IgD-negative memory B cell (primary cell): ENCODE results near the gene TWF2. TPM values are rescaled to one million over a fixed set of nuclear protein-coding genes. Genes with fewer than 3 reads are reported as not detected.
A peak's percentile ranks its signal among the peaks of the same experiment; 100 is the strongest.

Source experiments
- H3K27ac Mint-ChIP-seq, 3 donors: one replicate each; pipeline ENCODE4 v1.8.0; 2020 to 2022; ENCODE audit warnings: mild to moderate bottlenecking in 3 of 3, mixed read lengths in 3 of 3, moderate library complexity in 1 of 3
- H3K27me3 Mint-ChIP-seq: one replicate; pipeline ENCODE4 v1.8.0; 2021; ENCODE audit warnings: mixed read lengths
- H3K36me3 Mint-ChIP-seq: one replicate; pipeline ENCODE4 v1.8.0; 2020; ENCODE audit warnings: mild to moderate bottlenecking, mixed read lengths
- H3K4me1 Mint-ChIP-seq, 3 donors: one replicate each; pipeline ENCODE4 v1.8.0; 2020 to 2022; ENCODE audit warnings: mixed read lengths in 3 of 3, mild to moderate bottlenecking in 1 of 3
- H3K4me3 Mint-ChIP-seq, 4 donors: one replicate each; pipeline ENCODE4 v1.8.0; 2020 to 2022; ENCODE audit warnings: mild to moderate bottlenecking in 4 of 4, mixed read lengths in 4 of 4, moderate library complexity in 3 of 4
- H3K9me3 Mint-ChIP-seq, 3 donors: one replicate each; pipeline ENCODE4 v1.8.0; 2020 to 2021; ENCODE audit warnings: mixed read lengths in 3 of 3, mild to moderate bottlenecking in 1 of 3
- polyA plus RNA-seq: library from polyadenylated mRNA; unstranded; fragments of 300-500 nt; fragmentation: Illumina TruSeq; gene quantifications from one replicate; pipeline ENCODE4 v1.2.3, GENCODE V29; 2021

TWF2 gene
- polyA plus RNA-seq, 1 donor from 2014 or later, result 108 TPM

GRCh38 chr3:52198643-52199608 lies 40.0 kb downstream of the TWF2 start:
- Mint-ChIP-seq H3K27me3 (no peaks in the 10 kb centered on the region), H3K27ac (peak overlapping the region; percentile 81 to 95 (median 89)), H3K4me3 (peak overlapping the region; percentile 90 to 99 (median 94)), H3K9me3 (no peaks in the 10 kb centered on the region), H3K36me3 (peaks cover 3% of the 10 kb centered on the region), H3K4me1 (peaks cover 14 to 30% (median 22%) of the 10 kb centered on the region in 3 donors)

GRCh38 chr3:52197842-52198625 lies 40.9 kb downstream of the TWF2 start, which contains the start of gene ALAS1:
ALAS1 (plus strand) TSS chr3:52198160; CDS start chr3:52199242, 1,082 bp downstream.
- Mint-ChIP-seq H3K27me3 (no peaks in the 10 kb centered on the region), H3K4me1 (peaks cover 14 to 30% (median 22%) of the 10 kb centered on the region in 3 donors), H3K9me3 (no peaks in the 10 kb centered on the region), H3K4me3 (peak within 1 kb of the TSS; percentile 90 to 99 (median 94)), H3K36me3 (peaks cover 3% of the 10 kb centered on the region), H3K27ac (peak within 1 kb of the TSS; percentile 81 to 95 (median 89))

GRCh38 chr3:52197499-52197841 lies 41.5 kb downstream of the TWF2 start:
- Mint-ChIP-seq H3K4me3 (peak overlapping the region; percentile 90 to 99 (median 94)), H3K27me3 (no peaks in the 10 kb centered on the region), H3K4me1 (peaks cover 14 to 28% (median 16%) of the 10 kb centered on the region in 3 donors)

GRCh38 chr3:52196977-52197376 lies 42.0 kb downstream of the TWF2 start:
- no peaks in the 10 kb centered on the region for H3K9me3 Mint-ChIP-seq
- H3K27me3 Mint-ChIP-seq, result no peaks in the 10 kb centered on the region
- peaks cover 3% of the 10 kb centered on the region for H3K36me3 Mint-ChIP-seq
- H3K4me1 Mint-ChIP-seq, result peaks cover 13 to 24% (median 14%) of the 10 kb centered on the region in 3 donors
- H3K4me3 Mint-ChIP-seq, result peak overlapping the region; percentile 21 to 99 (median 94)
- peak overlapping the region in 2 of 3 donors; percentile 81 to 95 for H3K27ac Mint-ChIP-seq

More at GRCh38 chr3:52197499-52197841, 41.5 kb downstream of the TWF2 start:
- Mint-ChIP-seq H3K36me3 (peaks cover 3% of the 10 kb centered on the region), H3K27ac (peak overlapping the region; percentile 81 to 95 (median 89)), H3K9me3 (no peaks in the 10 kb centered on the region)

- H3K9me3 Mint-ChIP-seq, result no peaks in the 10 kb centered on the region
- H3K27me3 Mint-ChIP-seq, result no peaks in the 10 kb centered on the region
- peaks cover 2% of the 10 kb centered on the region for H3K36me3 Mint-ChIP-seq
- H3K27ac Mint-ChIP-seq, result peak overlapping the region in 2 of 3 donors; percentile 22 to 29
- H3K4me3 Mint-ChIP-seq, result peak overlapping the region in 1 of 4 donors; percentile 12
- peaks cover 13 to 19% (median 14%) of the 10 kb centered on the region in 3 donors for H3K4me1 Mint-ChIP-seq
These were observed 43.1 kb downstream of the TWF2 start for GRCh38 chr3:52195823-52196331.

GRCh38 chr3:52195291-52195597 lies 43.7 kb downstream of the TWF2 start:
- H3K4me3 Mint-ChIP-seq, result peak overlapping the region in 1 of 4 donors; percentile 12
- H3K36me3 Mint-ChIP-seq, result peaks cover 2% of the 10 kb centered on the region
- peaks cover 11 to 19% (median 14%) of the 10 kb centered on the region in 3 donors for H3K4me1 Mint-ChIP-seq
- no peaks in the 10 kb centered on the region for H3K27me3 Mint-ChIP-seq
- no peak overlapping the region for H3K27ac Mint-ChIP-seq
- H3K9me3 Mint-ChIP-seq, result no peaks in the 10 kb centered on the region

GRCh38 chr3:52194485-52195290 lies 44.3 kb downstream of the TWF2 start:
- H3K9me3 Mint-ChIP-seq, result no peaks in the 10 kb centered on the region
- no peaks in the 10 kb centered on the region for H3K27me3 Mint-ChIP-seq
- no peak overlapping the region for H3K4me3 Mint-ChIP-seq
- peaks cover 8 to 18% (median 12%) of the 10 kb centered on the region in 3 donors for H3K4me1 Mint-ChIP-seq
- no peak overlapping the region for H3K27ac Mint-ChIP-seq
- H3K36me3 Mint-ChIP-seq, result no peaks in the 10 kb centered on the region

GRCh38 chr3:52193065-52193464 lies 45.9 kb downstream of the TWF2 start:
- H3K36me3 Mint-ChIP-seq, result no peaks in the 10 kb centered on the region
- H3K27me3 Mint-ChIP-seq, result no peaks in the 10 kb centered on the region
- H3K27ac Mint-ChIP-seq, result no peak overlapping the region
- H3K4me3 Mint-ChIP-seq, result peak overlapping the region in 1 of 4 donors; percentile 69
- H3K9me3 Mint-ChIP-seq, result no peaks in the 10 kb centered on the region
- H3K4me1 Mint-ChIP-seq, result peaks cover 4 to 16% (median 8%) of the 10 kb centered on the region in 3 donors

- Mint-ChIP-seq H3K27ac (no peak overlapping the region), H3K4me1 (peaks cover 0 to 7% (median 0%) of the 10 kb centered on the region in 3 donors), H3K36me3 (peaks cover 2% of the 10 kb centered on the region), H3K9me3 (no peaks in the 10 kb centered on the region), H3K27me3 (no peaks in the 10 kb centered on the region), H3K4me3 (no peak overlapping the region)
These were observed 47.3 kb downstream of the TWF2 start for GRCh38 chr3:52191663-52192062.

- Mint-ChIP-seq H3K27me3 (no peaks in the 10 kb centered on the region), H3K27ac (peak overlapping the region in 1 of 3 donors; percentile 59), H3K9me3 (no peaks in the 10 kb centered on the region), H3K4me1 (peaks cover 0 to 7% (median 0%) of the 10 kb centered on the region in 3 donors), H3K36me3 (peaks cover 2% of the 10 kb centered on the region), H3K4me3 (no peak overlapping the region)
These were observed 48.5 kb downstream of the TWF2 start for GRCh38 chr3:52190294-52191074.

- peaks cover 2% of the 10 kb centered on the region for H3K36me3 Mint-ChIP-seq
- no peaks in the 10 kb centered on the region for H3K9me3 Mint-ChIP-seq
- no peaks in the 10 kb centered on the region for H3K27me3 Mint-ChIP-seq
- peaks cover 0 to 7% (median 0%) of the 10 kb centered on the region in 3 donors for H3K4me1 Mint-ChIP-seq
- no peak overlapping the region for H3K4me3 Mint-ChIP-seq
- H3K27ac Mint-ChIP-seq, result no peak overlapping the region
These were observed 50.4 kb downstream of the TWF2 start for GRCh38 chr3:52188556-52188955.

- Mint-ChIP-seq H3K27ac (no peak overlapping the region), H3K9me3 (no peaks in the 10 kb centered on the region), H3K4me1 (peaks cover 0 to 7% (median 0%) of the 10 kb centered on the region in 3 donors), H3K27me3 (no peaks in the 10 kb centered on the region), H3K4me3 (peak overlapping the region in 1 of 4 donors; percentile 38), H3K36me3 (peaks cover 2% of the 10 kb centered on the region)
These were observed 52.2 kb downstream of the TWF2 start for GRCh38 chr3:52186729-52187128.

- Mint-ChIP-seq H3K27me3 (no peaks in the 10 kb centered on the region), H3K4me1 (peaks cover 0 to 9% (median 0%) of the 10 kb centered on the region in 3 donors), H3K4me3 (no peak overlapping the region), H3K36me3 (peaks cover 2% of the 10 kb centered on the region), H3K27ac (no peak overlapping the region), H3K9me3 (no peaks in the 10 kb centered on the region)
These were observed 53.1 kb downstream of the TWF2 start for GRCh38 chr3:52185837-52186236.
